Activated CD4-positive, alpha-beta T cell treated with anti-CD3 and anti-CD28 coated beads for 36 hours (primary cell): ENCODE measurements around the gene THAP3. TPM values are rescaled to one million over a fixed set of nuclear protein-coding genes. Genes with fewer than 3 reads are reported as not detected.
A peak's percentile ranks its signal among the peaks of the same experiment; 100 is the strongest.
"Not testable (repeated sequence)": the region's sequence is repeated elsewhere in the genome, so short reads cannot be mapped to it uniquely, and the experiment has no call there.

Experiments used
- ATAC-seq: fragments of 200-7000 bp; cut with Tn5 transposase; one replicate; pipeline ENCODE4 v1.10.0; 2021; ENCODE audit warnings: mild to moderate bottlenecking, moderate library complexity
- CTCF ChIA-PET: fragments of 350-600 bp; sonication (Branson Sonifier 250); formaldehyde crosslinking; loops from one replicate; lab custom pipeline; 2021; ENCODE audit warnings: antibody characterized with exemption; lab: Charles Lee
- POLR2A ChIA-PET: fragments of 350-600 bp; sonication (Branson Sonifier 250); formaldehyde crosslinking; loops from one replicate; lab custom pipeline; 2021; ENCODE audit warnings: antibody characterized with exemption, inconsistent platforms; lab: Charles Lee
- DNase-seq: peaks from one replicate; pipeline ENCODE4 v3.0.0-alpha.2; 2020
- H3K27ac Mint-ChIP-seq: one replicate; pipeline ENCODE4 v1.8.0; 2021; ENCODE audit warnings: mixed read lengths
- H3K27me3 Mint-ChIP-seq: one replicate; pipeline ENCODE4 v1.8.0; 2021; ENCODE audit warnings: mixed read lengths
- H3K36me3 Mint-ChIP-seq: one replicate; pipeline ENCODE4 v1.8.0; 2021; ENCODE audit warnings: low read depth, mixed read lengths
- H3K4me1 Mint-ChIP-seq: one replicate; pipeline ENCODE4 v1.8.0; 2021; ENCODE audit warnings: mixed read lengths
- H3K4me3 Mint-ChIP-seq: one replicate; pipeline ENCODE4 v1.8.0; 2021; ENCODE audit warnings: mild to moderate bottlenecking, moderate library complexity, mixed read lengths
- H3K9me3 Mint-ChIP-seq: one replicate; pipeline ENCODE4 v1.8.0; 2021; ENCODE audit warnings: low read depth, mixed read lengths
- intact Hi-C, 2 experiments: fragments of 100-400 bp; cut with DNase I in 1 of 2; cut with micrococcal nuclease in 1 of 2; formaldehyde crosslinking; loops; one replicate each; pipeline versions ENCODE4 v1.14.2 to v1.15.1; 2022 to 2024; cut with DNase I, micrococcal nuclease
- total RNA-seq, 2 experiments: library from RNA; stranded (reverse); gene quantifications; one replicate each; pipeline ENCODE4 v1.2.3, GENCODE V29; 2021

The THAP3 gene
- total RNA-seq, 2 experiments from 2014 or later = 19.4 to 22.1 TPM

- ATAC-seq (no peak), DNase-seq (no peak)
- CTCF ChIA-PET = interaction anchor here (0.6 to 1.0 kb wide), 2 partner anchors 40 to 55 kb away, joined by 4 read pairs; no protein-coding TSS in a partner anchor
- no peak overlapping the region for H3K27ac Mint-ChIP-seq
- no peaks in the 10 kb centered on the region for H3K27me3 Mint-ChIP-seq
- H3K9me3 Mint-ChIP-seq = no peaks in the 10 kb centered on the region
- peaks cover 24% of the 10 kb centered on the region for H3K36me3 Mint-ChIP-seq
- no peak overlapping the region for H3K4me3 Mint-ChIP-seq
- intact Hi-C loops = no loop called here
- peaks cover 11% of the 10 kb centered on the region for H3K4me1 Mint-ChIP-seq
- POLR2A ChIA-PET = interaction anchor here (0.6 to 1.2 kb wide), 2 partner anchors 9 to 54 kb away, joined by 3 read pairs; no protein-coding TSS in a partner anchor
These were observed 33.0 kb upstream of the THAP3 start for GRCh38 chr1:6591644-6592043.

- H3K9me3 Mint-ChIP-seq = no peaks in the 10 kb centered on the region
- no peak overlapping the region for H3K4me3 Mint-ChIP-seq
- ChIA-PET CTCF (interaction anchor here (0.6 to 1.0 kb wide), 2 partner anchors 36 to 54 kb away, joined by 3 to 4 read pairs; no protein-coding TSS in a partner anchor), POLR2A (interaction anchor here (0.6 kb wide), 1 partner anchor 11 kb away, joined by 3 read pairs; no protein-coding TSS in a partner anchor)
- peaks cover 15% of the 10 kb centered on the region for H3K4me1 Mint-ChIP-seq
- H3K36me3 Mint-ChIP-seq = peaks cover 28% of the 10 kb centered on the region
- H3K27me3 Mint-ChIP-seq = no peaks in the 10 kb centered on the region
- intact Hi-C loops = no loop called here
- ATAC-seq (no peak), DNase-seq (no peak)
- no peak overlapping the region for H3K27ac Mint-ChIP-seq
These were observed 32.2 kb upstream of the THAP3 start for GRCh38 chr1:6592441-6592840.

- no peak for DNase-seq
- H3K27ac Mint-ChIP-seq = no peak overlapping the region
- ChIA-PET CTCF (interaction anchor here (0.6 to 1.0 kb wide), 2 partner anchors 37 to 54 kb away, joined by 3 to 4 read pairs; no protein-coding TSS in a partner anchor), POLR2A (interaction anchor here (0.6 kb wide), 1 partner anchor 12 kb away, joined by 3 read pairs; no protein-coding TSS in a partner anchor)
- ATAC-seq = no peak
- H3K9me3 Mint-ChIP-seq = no peaks in the 10 kb centered on the region
- no peak overlapping the region for H3K4me3 Mint-ChIP-seq
- H3K4me1 Mint-ChIP-seq = peaks cover 20% of the 10 kb centered on the region
- no peaks in the 10 kb centered on the region for H3K27me3 Mint-ChIP-seq
- intact Hi-C loops = no loop called here
- H3K36me3 Mint-ChIP-seq = peaks cover 34% of the 10 kb centered on the region
These were observed 31.6 kb upstream of the THAP3 start for GRCh38 chr1:6592865-6593593.

GRCh38 chr1:6593810-6594209 lies 30.9 kb upstream of the THAP3 start:
- CTCF ChIA-PET = no interaction called here
- peaks cover 24% of the 10 kb centered on the region for H3K4me1 Mint-ChIP-seq
- no peak overlapping the region for H3K4me3 Mint-ChIP-seq
- intact Hi-C loops = no loop called here
- peaks cover 34% of the 10 kb centered on the region for H3K36me3 Mint-ChIP-seq
- H3K27ac Mint-ChIP-seq = no peak overlapping the region
- H3K27me3 Mint-ChIP-seq = no peaks in the 10 kb centered on the region
- no peak for ATAC-seq
- DNase-seq = no peak
- POLR2A ChIA-PET = no interaction called here
- H3K9me3 Mint-ChIP-seq = no peaks in the 10 kb centered on the region

- ChIA-PET CTCF (interaction anchor here (1.1 kb wide), 1 partner anchor 156 kb away, joined by 3 read pairs; no protein-coding TSS in a partner anchor), POLR2A (interaction anchor here (1.3 kb wide), 1 partner anchor 15 kb away, joined by 3 read pairs; the partner anchor contains the start of gene ZBTB48)
- H3K4me3 Mint-ChIP-seq = no peak overlapping the region
- H3K4me1 Mint-ChIP-seq = peaks cover 35% of the 10 kb centered on the region
- H3K27ac Mint-ChIP-seq = no peak overlapping the region
- H3K9me3 Mint-ChIP-seq = no peaks in the 10 kb centered on the region
- ATAC-seq (no peak), DNase-seq (no peak)
- intact Hi-C loops = no loop called here
- H3K27me3 Mint-ChIP-seq = no peaks in the 10 kb centered on the region
- H3K36me3 Mint-ChIP-seq = peaks cover 41% of the 10 kb centered on the region
These were observed 29.5 kb upstream of the THAP3 start for GRCh38 chr1:6594977-6595740.

- intact Hi-C loops = no loop called here
- H3K9me3 Mint-ChIP-seq = no peaks in the 10 kb centered on the region
- H3K27ac Mint-ChIP-seq = no peak overlapping the region
- no peaks in the 10 kb centered on the region for H3K27me3 Mint-ChIP-seq
- CTCF ChIA-PET = no interaction called here
- no peak overlapping the region for H3K4me3 Mint-ChIP-seq
- ATAC-seq (no peak), DNase-seq (no peak)
- H3K36me3 Mint-ChIP-seq = peaks cover 45% of the 10 kb centered on the region
- peaks cover 36% of the 10 kb centered on the region for H3K4me1 Mint-ChIP-seq
- POLR2A ChIA-PET = no interaction called here
These were observed 28.3 kb upstream of the THAP3 start for GRCh38 chr1:6596351-6596750.

GRCh38 chr1:6596886-6597776 lies 27.5 kb upstream of the THAP3 start:
- CTCF ChIA-PET = interaction anchor here (0.5 to 1.1 kb wide), 3 partner anchors 16 to 912 kb away, joined by 3 read pairs; no protein-coding TSS in a partner anchor
- intact Hi-C loops = no loop called here
- no peak for DNase-seq
- no peak overlapping the region for H3K27ac Mint-ChIP-seq
- H3K27me3 Mint-ChIP-seq = no peaks in the 10 kb centered on the region
- no peak overlapping the region for H3K4me3 Mint-ChIP-seq
- H3K36me3 Mint-ChIP-seq = peaks cover 45% of the 10 kb centered on the region
- no peaks in the 10 kb centered on the region for H3K9me3 Mint-ChIP-seq
- ATAC-seq = no peak
- peaks cover 36% of the 10 kb centered on the region for H3K4me1 Mint-ChIP-seq
- POLR2A ChIA-PET = no interaction called here

GRCh38 chr1:6597777-6598131 lies 26.9 kb upstream of the THAP3 start:
- Mint-ChIP-seq H3K27me3 (no peaks in the 10 kb centered on the region), H3K27ac (no peak overlapping the region), H3K9me3 (no peaks in the 10 kb centered on the region), H3K4me1 (peaks cover 34% of the 10 kb centered on the region), H3K36me3 (peaks cover 45% of the 10 kb centered on the region), H3K4me3 (no peak overlapping the region)
- POLR2A ChIA-PET = no interaction called here
- intact Hi-C loops = no loop called here
- ATAC-seq (no peak), DNase-seq (no peak)
- CTCF ChIA-PET = interaction anchor here (0.7 to 1.1 kb wide), 2 partner anchors 16 to 23 kb away, joined by 3 read pairs; no protein-coding TSS in a partner anchor

GRCh38 chr1:6599141-6599975 lies 25.3 kb upstream of the THAP3 start:
- Mint-ChIP-seq H3K4me3 (peak overlapping the region; percentile 97), H3K4me1 (peaks cover 44% of the 10 kb centered on the region), H3K27ac (peak overlapping the region; percentile 92), H3K36me3 (peaks cover 40% of the 10 kb centered on the region), H3K9me3 (no peaks in the 10 kb centered on the region), H3K27me3 (no peaks in the 10 kb centered on the region)
- peak; percentile 78 for DNase-seq
- intact Hi-C loops = no loop called here
- POLR2A ChIA-PET = interaction anchor here (0.7 to 1.6 kb wide), 2 partner anchors 10 to 20 kb away, joined by 3 to 6 read pairs; partner anchors contain the start of gene ZBTB48
- CTCF ChIA-PET = interaction anchor here (1.2 to 3.6 kb wide), 6 partner anchors 15 to 159 kb away, joined by 4 to 14 read pairs (median 8); partner anchors contain the start of gene THAP3
- ATAC-seq = no peak

GRCh38 chr1:6599991-6600390 lies 24.7 kb upstream of the THAP3 start:
- H3K9me3 Mint-ChIP-seq, ATAC-seq, DNase-seq, H3K27me3 Mint-ChIP-seq: not testable (repeated sequence)
- peak overlapping the region; percentile 97 for H3K4me3 Mint-ChIP-seq
- POLR2A ChIA-PET = interaction anchor here (0.7 to 1.6 kb wide), 4 partner anchors 9 to 21 kb away, joined by 3 to 6 read pairs (median 4); partner anchors contain the start of gene ZBTB48
- H3K27ac Mint-ChIP-seq = peak overlapping the region; percentile 94
- CTCF ChIA-PET = interaction anchor here (0.6 to 3.6 kb wide), 7 partner anchors 15 to 159 kb away, joined by 3 to 14 read pairs (median 7); partner anchors contain the start of gene THAP3
- H3K4me1 Mint-ChIP-seq = peaks cover 45% of the 10 kb centered on the region
- intact Hi-C loops = loop anchor here (2.0 to 10.0 kb wide), 5 partner anchors 45 to 1365 kb away; partner anchors contain the start of genes ICMT (in 1 of the 2), NOL9 (in 1 of the 2), PARK7 (in 1 of the 2) and TAS1R1 (in 1 of the 2)
- H3K36me3 Mint-ChIP-seq = peaks cover 37% of the 10 kb centered on the region
